Measurements from ENCODE around the gene TRPV5.
A peak's percentile ranks its signal among the peaks of the same experiment; 100 is the strongest.

TRPV5 gene

DNA sequence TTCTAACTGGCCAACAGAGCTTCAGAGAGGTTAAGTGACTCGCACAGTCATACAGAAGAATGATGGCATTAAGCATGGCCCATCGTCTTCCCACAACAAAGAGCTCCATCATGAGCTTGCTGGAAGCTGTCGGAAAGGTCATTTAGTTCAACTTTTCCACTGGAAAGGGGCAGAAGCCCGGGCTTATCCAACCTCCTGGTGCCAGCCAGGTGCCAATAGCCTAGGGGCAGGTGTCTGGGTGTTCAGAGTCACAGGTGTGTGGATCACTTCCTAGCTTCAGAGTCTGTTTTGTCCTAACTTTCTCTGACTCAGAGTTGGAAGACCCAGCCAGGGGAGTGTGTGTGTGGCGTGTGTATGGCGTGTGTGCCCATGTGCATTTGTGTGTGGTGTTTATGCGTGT lies 46.7 kb downstream of the TRPV5 start:
- DNase-seq (ENCODE audit: low read depth in 2 of 2): no peak

DNA sequence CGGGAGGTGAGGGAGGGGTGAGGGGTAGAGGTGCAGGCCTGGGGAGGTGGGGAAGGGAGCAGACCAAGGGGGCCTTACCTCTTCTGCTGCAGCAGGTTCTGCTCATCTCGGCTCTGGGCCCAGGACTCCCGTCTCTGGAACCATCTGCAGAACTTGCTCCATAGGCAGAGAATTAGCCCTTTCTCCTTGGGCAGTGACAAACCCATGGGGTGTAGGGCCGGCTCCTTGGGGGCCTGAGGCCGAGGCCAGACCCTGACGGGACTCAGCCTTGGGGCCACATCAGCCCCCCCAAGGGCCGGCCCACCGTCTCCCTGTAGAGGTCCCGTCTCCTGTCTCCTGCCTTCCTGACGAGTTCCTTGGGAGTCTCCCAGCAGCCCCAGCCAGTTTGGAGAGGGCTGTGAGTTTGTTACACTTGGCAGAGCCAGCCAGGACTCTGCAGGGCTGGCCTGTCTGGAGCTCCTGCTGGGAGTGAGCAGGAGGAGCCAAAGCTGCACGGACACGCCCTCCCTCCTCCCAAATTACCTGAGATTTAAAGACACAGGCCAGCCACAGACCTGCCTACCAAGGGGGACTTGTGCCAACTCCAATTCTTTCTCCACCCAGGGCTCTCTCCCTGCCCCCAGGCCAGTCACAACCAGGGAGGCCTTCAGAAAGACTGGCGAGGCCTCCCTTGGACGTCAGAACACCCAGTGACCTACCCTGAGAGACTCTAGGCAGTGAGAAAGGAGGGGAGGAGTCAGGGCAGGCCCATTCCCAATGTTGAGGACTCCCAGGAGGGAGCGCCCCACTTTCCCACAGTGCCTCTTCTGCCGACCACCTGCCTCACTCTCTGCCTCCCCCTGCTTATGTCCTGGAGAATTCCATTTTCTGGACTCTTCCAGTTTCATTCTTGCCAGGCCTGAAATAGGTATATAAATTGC lies 48.0 kb downstream of the TRPV5 start, which contains the start of gene TRPV6:
Gene TRPV6 (minus strand): TSS at position 435 of the 920 bp plus-strand sequence.
- no peak for DNase-seq (ENCODE audit: low read depth in 2 of 2)

DNA sequence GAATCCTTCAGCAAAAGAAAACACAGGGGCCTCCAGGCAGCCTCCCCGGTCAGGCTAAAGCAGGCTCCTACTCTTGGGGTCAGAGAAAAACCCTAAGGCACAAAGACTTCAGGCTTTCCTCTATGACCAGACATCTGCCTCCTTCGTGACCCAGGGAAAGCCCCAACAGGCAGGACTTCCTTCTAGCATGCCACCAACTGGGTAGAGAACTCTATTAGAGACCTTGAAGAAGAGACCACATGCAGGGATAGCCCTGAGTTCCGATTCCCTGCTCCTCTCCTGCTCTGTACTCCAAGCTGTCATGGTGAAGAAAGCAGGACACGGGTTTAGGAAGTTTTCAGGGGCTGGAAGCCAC lies 49.3 kb downstream of the TRPV5 start:
- DNase-seq (ENCODE audit: low read depth in 2 of 2): no peak

DNA sequence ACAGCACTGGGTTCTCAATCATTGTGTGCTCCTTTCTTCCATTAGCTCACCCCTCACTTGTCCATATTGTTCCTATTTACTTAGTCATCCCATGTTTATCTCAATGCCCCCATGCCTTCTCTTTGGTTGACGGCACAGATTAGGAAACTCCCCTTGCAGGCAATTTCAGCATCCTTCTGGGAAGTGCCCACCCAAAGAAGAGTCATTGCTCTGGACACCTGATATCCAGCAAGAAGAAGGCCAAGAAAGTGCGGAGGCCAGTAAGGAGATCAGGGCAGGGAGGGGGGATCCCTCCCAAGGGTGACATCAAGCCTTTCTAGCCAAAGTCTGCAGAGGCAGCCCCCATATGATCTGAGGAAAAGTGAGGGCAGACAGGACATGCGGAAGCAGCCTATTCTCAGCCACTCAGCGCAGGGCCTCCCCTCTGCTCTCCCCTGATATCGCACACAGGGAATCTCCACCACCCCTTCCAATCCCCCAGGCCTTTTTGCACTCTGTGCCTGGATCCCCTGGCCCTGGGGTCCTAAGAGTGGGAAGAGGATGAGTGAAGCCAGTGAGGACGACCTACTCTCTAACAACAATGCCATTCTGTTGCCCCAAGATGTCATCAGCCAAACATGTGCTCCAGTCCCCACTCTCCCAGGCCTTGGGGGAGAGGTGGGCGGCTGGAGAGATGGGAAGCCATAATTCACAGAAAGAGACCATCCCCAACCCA lies 49.8 kb downstream of the TRPV5 start:
- DNase-seq (ENCODE audit: low read depth in 2 of 2): no peak

DNA sequence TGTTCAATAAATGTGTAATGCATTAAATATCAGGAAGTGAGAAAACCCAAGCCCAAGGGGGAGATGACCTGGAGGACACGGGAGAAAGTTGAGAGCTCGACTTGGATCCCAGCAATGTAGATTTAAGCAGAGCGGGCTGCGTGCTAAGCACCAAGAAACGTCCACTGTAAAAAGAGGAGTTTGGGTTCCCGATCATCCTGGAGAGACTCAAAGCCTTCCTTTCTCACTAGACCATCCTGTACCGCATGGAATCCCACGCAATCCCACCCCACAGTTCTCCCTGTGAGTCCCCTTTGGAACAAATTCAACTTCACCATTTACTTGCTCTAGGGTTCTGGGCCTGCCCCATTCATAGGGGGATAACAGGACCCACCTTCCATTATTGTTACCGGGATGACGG lies 50.4 kb downstream of the TRPV5 start:
- no peak for DNase-seq (ENCODE audit: low read depth in 2 of 2)

DNA sequence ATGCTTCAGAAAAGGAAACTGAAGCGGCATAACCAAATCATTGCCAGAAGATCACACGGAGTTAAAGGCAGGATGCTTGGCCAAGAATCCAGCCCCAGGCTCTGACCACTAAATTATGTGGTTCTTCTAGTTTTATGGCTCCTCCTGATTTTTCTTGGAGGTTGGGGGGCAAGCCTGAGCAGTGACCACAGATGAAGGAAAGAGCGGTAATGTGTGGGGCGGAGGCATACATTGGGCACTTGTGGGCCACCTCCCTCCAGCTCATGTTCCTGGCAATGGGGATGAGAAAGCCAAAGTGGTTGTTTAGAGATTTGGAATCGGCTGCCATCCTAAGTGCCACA lies 51.2 kb downstream of the TRPV5 start:
- DNase-seq (ENCODE audit: low read depth in 2 of 2): no peak

DNA sequence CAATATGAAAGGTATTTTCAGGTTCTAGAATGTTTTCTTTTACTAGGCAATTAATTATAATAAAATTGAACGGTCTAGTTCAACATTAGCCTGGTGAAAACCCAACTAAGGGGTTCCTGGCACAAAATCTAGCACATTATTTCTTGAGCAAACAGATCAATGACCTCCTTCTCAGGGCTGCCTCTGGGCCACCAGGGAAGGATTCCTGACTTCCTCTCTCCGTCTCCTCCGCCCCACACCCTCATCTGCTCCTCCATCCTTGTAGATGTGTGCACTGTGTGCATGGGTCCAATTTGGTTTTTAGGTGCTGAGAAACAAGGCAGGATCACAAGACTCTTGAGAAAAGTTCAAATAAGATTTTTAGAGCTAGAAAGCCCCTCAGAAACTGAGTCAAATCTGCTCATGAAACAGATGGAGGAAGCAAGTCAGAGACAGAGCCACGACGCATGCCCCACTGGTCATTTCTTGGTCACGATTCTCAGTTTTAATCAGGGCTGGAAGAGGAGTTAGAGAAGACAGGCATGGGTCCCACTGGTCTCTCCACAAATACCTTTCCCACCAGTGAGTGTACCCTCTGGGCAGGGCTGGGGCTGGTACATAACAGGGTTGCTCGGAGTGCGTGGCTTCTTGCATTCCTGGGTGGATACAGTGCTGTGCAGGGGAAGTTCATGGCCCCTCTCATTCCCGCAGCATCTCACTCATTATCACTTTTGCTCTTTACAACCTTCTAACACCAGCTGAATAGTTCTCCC lies 51.8 kb downstream of the TRPV5 start:
- DNase-seq (ENCODE audit: low read depth in 2 of 2): no peak

DNA sequence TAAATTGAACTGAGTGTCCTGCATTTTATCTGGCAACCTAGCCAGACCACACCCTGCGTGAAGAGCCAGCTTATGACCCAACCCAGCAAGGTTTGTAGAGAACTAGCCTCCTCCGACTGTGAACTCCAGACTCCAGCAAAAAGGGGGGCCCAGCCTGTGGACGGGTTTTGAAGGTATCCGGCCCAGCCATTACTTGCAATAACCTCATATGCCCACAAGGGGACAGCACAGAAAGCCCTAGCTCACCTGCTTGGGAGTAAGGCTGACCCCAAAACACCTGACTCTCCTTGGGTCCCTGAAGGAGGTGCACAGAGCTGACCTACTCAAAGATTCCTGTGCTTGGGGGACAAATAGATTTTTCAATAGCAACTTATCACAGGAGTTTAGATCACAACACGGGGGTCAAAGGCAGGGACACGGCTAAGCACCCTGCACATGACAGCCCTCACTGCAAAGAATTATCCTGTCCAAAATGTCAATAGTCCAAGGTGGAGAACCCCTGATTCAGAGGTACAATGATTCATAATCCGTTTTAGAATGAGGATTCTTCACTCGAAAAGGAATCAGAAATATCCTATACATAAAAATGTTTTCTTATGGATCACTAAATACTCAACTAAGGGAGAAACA lies 52.6 kb downstream of the TRPV5 start:
- peak; percentile 21 to 30 for DNase-seq (ENCODE audit: low read depth in 2 of 2)

DNA sequence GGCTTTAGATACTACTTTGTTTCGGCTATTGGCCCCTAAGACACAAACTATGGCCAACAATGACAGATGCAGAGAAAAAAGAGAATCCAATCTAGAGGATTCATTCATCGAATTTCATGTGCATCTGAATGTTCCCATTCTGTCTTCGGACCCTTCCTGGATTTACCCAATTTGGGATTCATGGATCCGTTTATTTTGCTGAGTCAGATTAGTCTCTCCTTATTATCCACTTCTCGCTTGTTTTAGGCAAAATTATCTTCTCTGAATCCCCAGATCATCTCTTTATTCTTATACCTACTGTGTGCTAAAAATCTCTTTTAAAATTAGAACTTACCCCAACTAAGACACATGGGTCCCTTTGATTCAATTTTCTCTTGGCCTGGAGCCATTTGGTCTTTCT lies 54.5 kb downstream of the TRPV5 start:
- no peak for DNase-seq (ENCODE audit: low read depth in 2 of 2)

DNA sequence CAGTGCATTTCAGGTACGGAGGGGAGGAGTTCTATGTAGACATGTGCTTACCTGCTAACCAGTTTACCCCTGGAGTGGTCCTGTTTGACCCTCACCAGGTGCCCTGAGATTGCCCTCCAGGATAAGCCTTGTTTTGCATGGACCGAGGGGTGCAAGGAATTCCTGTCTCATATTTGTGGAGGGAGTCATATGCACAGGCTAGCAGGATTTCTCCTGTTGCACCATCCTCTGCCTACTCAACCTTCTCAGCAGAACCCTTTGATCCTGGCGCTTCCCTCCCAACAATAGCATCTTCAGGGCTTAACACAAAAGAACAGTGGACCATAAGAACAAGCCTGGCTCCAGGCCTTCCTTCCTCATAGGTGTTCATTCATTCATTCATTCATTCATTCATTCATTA lies 55.2 kb downstream of the TRPV5 start:
- DNase-seq (ENCODE audit: low read depth in 2 of 2): no peak

DNA sequence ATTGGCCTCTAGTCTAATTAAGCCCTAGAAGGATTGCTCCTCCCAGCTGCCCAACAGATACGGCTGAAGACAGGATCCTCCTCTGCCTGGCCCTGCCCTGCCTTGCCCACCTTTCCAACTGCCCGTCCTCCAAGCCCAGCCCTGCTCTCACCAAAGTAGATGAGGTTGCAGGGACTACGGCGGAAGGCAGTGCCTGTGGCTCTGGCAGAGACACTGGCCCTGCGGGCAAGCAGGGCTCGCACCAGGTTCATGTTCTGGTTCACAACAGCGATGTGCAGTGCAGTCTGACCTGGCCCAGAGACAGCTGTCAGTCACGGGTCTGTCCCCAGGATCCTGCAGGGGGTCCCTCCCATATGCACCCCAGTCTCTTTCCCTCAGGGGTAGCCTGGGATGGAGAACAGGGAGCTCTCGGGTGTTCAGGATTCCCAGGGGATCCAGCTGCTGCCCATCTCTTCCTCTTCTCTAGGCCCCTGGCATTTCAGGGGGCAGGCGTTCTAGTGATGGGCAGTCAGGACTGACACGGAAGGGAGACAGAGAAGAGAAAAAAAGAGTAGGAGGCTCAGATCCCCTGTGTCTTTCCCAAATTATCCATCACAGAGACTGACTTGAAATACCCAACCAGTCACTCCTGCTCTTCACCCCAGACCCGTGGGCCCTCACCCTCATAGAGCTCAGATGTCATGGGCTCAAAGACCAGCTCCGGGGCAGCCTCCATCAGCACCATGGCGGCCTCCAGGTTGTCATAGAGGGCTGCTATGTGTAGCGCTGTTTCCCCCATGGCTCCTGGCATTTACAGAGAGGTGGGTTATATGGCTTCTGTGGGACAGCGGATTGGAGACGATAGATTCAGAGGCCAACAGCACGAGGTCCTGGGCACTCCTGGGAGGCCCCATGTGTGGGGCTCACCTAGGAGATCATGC lies 56.3 kb downstream of the TRPV5 start:
- DNase-seq (ENCODE audit: low read depth in 2 of 2): no peak

DNA sequence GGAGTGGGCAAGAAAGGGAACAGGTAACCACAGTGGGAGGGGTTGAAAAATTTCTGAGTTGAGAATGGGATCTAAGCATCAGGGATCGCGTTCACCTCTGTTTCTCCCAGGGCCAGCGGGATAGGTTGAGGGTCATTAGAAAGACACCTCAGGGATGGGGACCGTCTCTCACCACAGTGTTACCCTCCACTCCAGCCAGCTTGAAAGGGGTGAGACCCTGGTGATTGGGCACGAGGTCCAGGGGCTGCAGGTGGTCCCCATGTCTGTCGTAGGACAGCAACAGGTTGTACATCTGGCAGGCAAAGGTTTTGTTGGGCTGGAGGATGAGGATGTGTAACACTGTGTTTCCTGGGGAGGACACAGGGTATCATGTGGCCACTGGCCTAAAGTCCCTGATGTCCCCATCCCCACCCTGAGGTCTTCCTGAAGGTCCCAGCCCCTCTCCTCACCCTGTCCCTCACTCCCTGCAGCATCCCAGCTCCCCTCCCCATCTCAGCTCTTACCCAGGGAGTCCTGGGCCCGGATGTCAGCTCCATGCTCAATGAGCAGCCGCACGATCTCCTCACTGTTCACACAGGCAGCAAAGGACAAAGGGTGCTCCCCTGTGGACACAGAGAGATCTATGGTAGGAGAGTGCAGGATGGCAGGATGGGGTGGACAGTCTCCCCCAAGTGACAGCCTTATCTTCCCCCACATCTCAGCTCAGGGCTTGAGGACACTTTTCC lies 57.1 kb downstream of the TRPV5 start:
- DNase-seq (ENCODE audit: low read depth in 2 of 2): no peak

DNA sequence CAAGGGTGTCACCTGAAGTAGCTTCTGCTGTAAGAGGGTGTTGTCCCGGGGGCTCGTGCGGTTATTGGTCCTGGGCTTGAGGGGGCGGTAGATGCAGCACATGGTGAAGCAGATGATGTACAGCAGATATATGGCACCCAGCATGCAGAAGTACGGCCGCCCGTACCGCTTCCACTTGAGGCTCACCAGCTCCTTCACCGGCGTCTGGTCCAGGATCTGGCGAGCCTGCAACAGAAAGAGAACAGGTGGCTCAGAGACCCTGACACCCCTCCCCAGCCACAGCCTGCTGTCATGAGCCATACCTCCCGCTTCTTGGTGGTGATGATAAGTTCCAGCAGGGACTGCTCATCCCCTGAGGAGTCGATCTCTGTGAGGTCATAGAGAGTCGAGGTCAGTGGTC lies 58.1 kb downstream of the TRPV5 start:
- DNase-seq (ENCODE audit: low read depth in 2 of 2): no peak

DNA sequence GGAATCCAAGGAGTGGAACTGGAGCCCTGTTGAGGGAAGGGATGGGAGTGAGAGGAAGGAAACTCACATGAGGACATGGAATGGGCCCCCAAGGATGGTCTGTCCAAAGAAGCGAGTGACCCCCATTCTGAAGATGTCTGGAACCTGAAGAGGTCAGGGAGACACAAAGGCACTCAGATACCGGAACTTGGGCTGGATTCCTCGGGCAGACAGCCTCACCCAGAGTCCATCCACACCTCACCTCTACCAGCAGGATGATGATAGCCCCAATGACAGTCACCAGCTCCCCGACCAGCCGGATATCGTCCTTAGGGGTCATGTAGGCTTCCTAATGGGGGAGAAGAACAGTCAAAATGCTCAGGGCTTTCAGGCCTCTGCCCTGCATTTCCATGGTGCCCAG lies 58.7 kb downstream of the TRPV5 start:
- DNase-seq (ENCODE audit: low read depth in 2 of 2): no peak

DNA sequence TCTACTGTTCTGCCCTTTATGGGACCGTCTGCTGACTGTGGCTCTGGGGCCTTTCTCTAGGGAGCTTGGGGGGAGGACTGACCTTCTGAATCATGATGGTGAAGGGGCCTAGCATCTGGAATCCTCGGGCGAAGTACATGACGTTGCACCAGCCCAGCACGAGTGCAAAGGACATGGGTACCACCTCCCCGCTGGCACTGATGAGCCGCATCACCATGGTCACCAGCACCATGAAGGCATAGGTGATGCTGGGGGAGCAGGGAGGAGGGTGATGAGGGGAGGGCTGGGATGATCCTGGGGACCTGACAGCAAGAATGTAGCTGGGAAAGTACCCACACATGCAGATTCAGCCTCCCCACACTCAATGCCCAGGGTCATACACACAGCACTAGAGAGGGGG lies 59.1 kb downstream of the TRPV5 start:
- DNase-seq (ENCODE audit: low read depth in 2 of 2): no peak

DNA sequence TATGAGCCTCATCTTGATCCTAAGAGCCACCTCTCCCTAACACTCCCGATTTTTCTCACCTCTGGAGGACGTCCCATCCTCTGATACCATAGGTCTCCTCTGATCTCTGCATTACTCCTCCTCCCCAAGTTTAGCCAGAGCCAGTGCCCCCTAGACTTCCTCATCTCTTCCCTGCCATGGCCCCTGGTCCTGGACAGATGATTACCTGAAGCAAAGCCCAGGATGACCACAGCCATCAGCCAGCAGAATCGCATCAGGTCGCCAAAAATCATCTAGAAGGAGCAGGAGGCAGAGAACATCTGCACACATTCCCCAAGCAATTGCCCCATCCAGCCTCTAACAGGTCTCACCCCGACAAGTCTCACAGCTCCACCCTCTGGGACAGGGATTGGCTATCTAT lies 59.7 kb downstream of the TRPV5 start:
- DNase-seq (ENCODE audit: low read depth in 2 of 2): no peak

DNA sequence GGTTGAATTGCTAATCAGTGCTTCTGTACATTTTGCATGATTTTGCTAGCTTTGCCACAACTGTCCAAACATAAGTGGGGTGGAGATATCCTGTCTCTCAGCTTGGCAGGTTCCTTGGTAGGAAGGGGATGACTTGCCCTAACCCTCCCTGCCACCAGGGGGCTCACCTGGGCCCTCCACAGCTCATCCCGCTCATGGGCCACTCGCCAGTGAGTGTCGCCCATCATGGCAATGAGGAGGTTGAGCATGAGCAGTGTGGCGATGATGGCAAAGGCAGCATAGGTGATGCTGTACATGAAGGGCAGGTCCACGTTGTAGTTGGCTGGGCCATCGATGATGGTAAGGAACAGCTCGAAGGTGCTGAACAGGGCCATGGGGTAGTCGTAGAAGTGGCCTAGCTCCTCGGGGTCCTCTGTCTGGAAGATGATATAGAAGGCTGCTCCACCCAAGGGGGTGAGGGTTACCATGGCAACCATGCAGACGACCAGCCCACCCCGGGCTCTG lies 60.2 kb downstream of the TRPV5 start:
- peak; percentile 20 to 34 for DNase-seq (ENCODE audit: low read depth in 2 of 2)

DNA sequence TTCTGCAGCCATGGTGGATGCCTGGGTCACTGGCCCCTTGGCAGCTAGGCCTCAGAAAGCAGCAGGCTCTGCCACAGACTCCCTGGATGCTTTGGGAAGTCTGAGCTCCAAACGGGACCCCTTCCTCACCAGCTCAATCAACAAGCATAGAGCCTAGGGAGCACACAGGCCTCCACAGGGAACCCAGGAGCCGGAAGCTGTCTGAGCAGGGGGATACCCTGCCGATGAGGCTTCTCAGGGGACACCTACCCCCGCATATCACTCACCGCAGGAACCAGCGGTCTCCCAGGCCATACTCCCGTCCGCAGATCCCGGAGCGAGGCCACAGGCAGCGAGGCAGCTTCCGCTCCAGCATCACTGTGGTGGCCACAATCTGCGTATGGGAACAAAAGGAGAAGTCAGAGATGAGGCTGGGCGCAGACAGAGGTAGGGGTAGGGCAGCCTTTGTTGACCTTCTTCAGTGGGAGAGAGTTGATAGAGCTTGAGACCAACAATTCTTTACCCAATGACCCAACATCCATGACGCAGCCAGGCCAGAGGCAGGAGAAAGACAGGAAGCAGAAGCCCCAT lies 61.4 kb downstream of the TRPV5 start:
- no peak for DNase-seq (ENCODE audit: low read depth in 2 of 2)

DNA sequence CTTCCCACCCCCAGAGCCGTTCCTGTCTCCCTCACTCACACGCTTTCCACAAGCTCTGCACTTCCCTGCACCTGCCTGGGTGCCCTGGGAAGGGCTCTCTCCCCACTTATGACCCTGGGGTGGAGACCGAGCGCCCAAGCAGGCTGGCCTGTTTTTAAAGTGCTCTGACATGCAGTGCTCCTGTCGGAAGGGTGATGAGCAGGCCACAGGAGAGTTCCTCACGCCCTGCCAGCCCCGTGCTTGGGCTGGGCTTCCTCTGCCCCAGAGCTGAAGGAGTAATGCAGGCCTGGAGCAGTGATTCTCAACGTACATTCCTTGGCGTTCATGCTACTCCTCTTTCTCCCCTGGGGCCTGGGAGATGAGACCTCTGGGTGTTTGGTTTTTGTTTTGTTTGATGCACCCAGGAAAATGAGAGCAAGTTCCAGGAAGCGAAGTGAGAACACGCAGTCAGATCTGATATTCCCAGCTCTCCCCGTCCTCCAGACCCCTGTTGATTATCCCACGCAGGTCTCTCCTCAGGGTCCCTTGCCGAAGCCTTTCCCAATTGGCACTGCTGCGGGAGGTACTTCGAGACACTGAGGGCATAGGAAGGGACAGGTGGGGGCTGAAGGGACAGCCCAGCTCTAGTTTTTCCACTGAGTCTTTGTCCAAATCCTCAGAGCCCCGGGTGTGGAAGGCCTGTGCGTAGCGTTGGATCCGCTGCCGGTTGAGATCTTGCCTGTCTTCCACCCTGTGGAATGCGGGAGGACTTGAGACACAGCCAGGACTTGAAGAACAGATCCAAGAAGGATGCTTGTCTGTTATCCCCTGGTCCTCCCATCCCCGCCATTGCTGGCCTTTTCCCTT lies 62.1 kb downstream of the TRPV5 start:
- DNase-seq (ENCODE audit: low read depth in 2 of 2): no peak
